Type B pancreatic cell (in vitro differentiated cells): ENCODE results near the gene DPPA5. TPM values are rescaled to one million over a fixed set of nuclear protein-coding genes. Genes with fewer than 3 reads are reported as not detected.

Experiments used
- DNase-seq: peaks from one replicate; pipeline ENCODE4 v3.0.0; 2021; ENCODE audit warnings: mixed read lengths; ENCODE audit not compliant: unreplicated experiment; ENCODE audit errors: extremely low spot score
- H3K27ac Mint-ChIP-seq: 2 replicates; pipeline ENCODE4 v1.8.0; 2021; ENCODE audit warnings: mild to moderate bottlenecking, mixed read lengths
- H3K27me3 Mint-ChIP-seq: 2 replicates; pipeline ENCODE4 v1.8.0; 2021; ENCODE audit warnings: mixed read lengths
- H3K36me3 Mint-ChIP-seq: 2 replicates; pipeline ENCODE4 v1.8.0; 2021; ENCODE audit warnings: mixed read lengths
- H3K4me1 Mint-ChIP-seq: one replicate; pipeline ENCODE4 v1.8.0; 2021; ENCODE audit warnings: mixed read lengths; ENCODE audit not compliant: unreplicated experiment
- H3K4me3 Mint-ChIP-seq: 2 replicates; pipeline ENCODE4 v1.8.0; 2021; ENCODE audit warnings: mild to moderate bottlenecking, mixed read lengths
- H3K9me3 Mint-ChIP-seq: 2 replicates; pipeline ENCODE4 v1.8.0; 2021; ENCODE audit warnings: mixed read lengths
- total RNA-seq: library from RNA; stranded (reverse); gene quantifications from 2 replicates; pipeline ENCODE4 v1.2.1, GENCODE V29; 2021; ENCODE audit warnings: low replicate concordance
- TF ChIP-seq, protein P1 (sequence below): fragments of 200-600 bp; sonication (generic); conservative IDR thresholded peaks from 2 replicates; pipeline ENCODE4 v1.5.0; 2021; ENCODE audit warnings: antibody characterized with exemption, mild to moderate bottlenecking

DPPA5 gene
- total RNA-seq, 1 donor from 2014 or later = not detected

DNA sequence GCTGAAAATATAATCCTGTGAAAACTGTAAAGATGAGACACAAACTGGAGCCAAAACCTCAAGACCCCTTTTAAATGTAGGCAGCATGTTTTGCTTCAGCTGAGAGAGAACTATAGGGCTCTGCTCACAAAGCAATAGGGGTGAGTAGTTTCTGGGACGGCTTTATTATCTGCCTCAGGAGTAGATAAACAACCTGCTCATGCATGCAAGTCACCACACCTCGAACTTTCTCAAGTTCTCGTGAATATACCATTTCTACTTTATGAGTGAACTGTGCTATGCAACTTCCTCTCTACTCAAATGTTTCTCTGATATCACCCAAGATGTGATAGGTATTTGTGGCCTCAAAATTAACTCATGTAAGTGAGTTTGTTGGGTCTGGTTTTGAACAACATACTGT lies 23.1 kb upstream of the DPPA5 start:
- no peak for DNase-seq
- Mint-ChIP-seq H3K4me1 (no peaks in the 10 kb centered on the region), H3K9me3 (no peaks in the 10 kb centered on the region), H3K4me3 (no peak overlapping the region), H3K27ac (no peak overlapping the region), H3K27me3 (no peaks in the 10 kb centered on the region), H3K36me3 (no peaks in the 10 kb centered on the region)
- TF ChIP-seq, protein P1, sequence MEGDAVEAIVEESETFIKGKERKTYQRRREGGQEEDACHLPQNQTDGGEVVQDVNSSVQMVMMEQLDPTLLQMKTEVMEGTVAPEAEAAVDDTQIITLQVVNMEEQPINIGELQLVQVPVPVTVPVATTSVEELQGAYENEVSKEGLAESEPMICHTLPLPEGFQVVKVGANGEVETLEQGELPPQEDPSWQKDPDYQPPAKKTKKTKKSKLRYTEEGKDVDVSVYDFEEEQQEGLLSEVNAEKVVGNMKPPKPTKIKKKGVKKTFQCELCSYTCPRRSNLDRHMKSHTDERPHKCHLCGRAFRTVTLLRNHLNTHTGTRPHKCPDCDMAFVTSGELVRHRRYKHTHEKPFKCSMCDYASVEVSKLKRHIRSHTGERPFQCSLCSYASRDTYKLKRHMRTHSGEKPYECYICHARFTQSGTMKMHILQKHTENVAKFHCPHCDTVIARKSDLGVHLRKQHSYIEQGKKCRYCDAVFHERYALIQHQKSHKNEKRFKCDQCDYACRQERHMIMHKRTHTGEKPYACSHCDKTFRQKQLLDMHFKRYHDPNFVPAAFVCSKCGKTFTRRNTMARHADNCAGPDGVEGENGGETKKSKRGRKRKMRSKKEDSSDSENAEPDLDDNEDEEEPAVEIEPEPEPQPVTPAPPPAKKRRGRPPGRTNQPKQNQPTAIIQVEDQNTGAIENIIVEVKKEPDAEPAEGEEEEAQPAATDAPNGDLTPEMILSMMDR = no peak

DNA sequence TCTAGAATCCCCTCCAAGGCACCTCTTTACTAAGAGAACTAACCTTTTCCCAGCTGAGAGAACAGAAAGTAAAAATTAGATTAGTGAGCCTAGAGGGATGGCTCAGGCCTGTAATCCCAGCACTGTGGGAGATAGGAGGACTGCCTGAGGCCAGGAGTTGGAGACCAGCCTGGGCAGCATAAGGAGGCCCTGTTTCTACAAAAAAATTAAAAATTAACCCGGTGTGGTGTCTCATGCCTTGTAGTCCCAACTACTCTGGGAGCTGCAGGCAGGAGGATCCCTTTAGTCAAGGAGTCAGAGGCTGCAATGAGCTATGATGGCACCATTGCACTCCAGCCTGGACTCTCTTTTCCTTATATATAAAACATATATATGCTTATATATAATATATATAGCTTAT lies 21.1 kb upstream of the DPPA5 start:
- Mint-ChIP-seq H3K27me3 (no peaks in the 10 kb centered on the region), H3K4me3 (no peak overlapping the region), H3K27ac (no peak overlapping the region), H3K36me3 (no peaks in the 10 kb centered on the region), H3K4me1 (no peaks in the 10 kb centered on the region), H3K9me3 (no peaks in the 10 kb centered on the region)
- DNase-seq = no peak
- TF ChIP-seq, protein P1 = no peak

DNA sequence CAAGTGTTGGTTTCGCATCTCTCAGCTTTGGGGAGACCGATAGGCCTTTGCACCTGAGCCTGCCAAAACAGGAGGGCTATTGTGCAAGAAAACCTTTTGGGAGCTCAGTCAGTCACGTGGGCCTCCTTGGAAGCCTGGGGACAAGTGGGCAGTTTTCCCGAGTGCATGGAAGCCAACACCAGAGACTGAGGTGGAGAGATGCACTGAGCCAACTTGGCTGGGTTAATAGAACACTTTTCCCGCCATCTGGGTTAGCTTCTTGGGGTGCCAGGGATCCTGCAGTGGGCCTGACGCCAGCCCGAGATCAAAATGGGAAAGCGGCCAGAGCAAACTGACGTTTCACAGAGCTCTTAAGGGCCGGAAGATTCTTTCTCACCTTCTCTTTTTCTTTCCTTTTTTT lies 18.4 kb upstream of the DPPA5 start:
- no peaks in the 10 kb centered on the region for H3K4me1 Mint-ChIP-seq
- no peaks in the 10 kb centered on the region for H3K27me3 Mint-ChIP-seq
- H3K36me3 Mint-ChIP-seq = no peaks in the 10 kb centered on the region
- DNase-seq = no peak
- no peaks in the 10 kb centered on the region for H3K9me3 Mint-ChIP-seq
- TF ChIP-seq, protein P1 = no peak
- H3K27ac Mint-ChIP-seq = no peak overlapping the region
- H3K4me3 Mint-ChIP-seq = no peak overlapping the region

DNA sequence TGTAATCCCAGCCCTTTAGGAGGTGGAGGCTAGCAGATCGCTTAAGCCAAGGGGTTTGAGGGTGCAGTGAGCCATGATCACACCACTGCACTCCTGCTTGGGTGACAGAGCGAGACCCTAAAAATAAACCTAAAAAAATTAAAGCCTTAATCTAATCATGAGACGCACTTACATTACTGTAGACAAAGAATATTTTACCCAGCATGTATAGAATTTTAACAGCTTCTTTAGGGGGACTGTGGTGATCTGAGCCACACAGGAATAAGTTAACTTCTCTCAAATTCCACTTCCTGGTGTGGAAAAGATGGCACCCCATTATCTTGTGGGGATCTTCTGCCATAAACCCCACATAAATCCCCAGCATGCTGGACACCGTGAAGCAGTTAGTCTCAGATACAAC lies 17.9 kb upstream of the DPPA5 start:
- Mint-ChIP-seq H3K27ac (no peak overlapping the region), H3K4me3 (no peak overlapping the region), H3K9me3 (no peaks in the 10 kb centered on the region), H3K4me1 (no peaks in the 10 kb centered on the region), H3K36me3 (no peaks in the 10 kb centered on the region), H3K27me3 (no peaks in the 10 kb centered on the region)
- TF ChIP-seq, protein P1 = no peak
- DNase-seq = no peak

DNA sequence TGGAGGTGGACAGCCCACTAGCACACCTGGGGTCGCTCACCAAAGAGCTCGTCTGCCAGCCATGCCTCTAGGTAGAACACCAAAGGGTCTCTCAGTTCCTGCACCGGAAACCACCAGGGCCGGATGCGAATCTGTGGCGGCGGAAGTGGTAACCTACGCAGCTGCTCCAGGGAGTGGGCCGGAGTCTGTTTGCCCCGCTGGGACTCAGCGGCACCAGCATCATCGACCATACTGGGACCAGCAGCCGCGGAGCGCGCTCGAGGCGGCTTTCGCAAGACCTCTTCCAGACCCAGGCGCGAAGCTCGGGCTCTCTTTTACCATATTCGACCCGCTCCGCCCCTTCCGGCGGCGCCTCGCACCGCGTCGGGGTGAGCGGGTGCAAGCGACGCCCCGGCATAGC lies 15.5 kb upstream of the DPPA5 start, which contains the start of gene OOEP:
Gene OOEP (minus strand): TSS at position 335 of the 400 bp plus-strand sequence. CDS start 105 bp downstream, at position 230.
- H3K4me1 Mint-ChIP-seq = no peaks in the 10 kb centered on the region
- no peaks in the 10 kb centered on the region for H3K9me3 Mint-ChIP-seq
- no peak for DNase-seq
- no peak within 1 kb of the TSS for H3K27ac Mint-ChIP-seq
- H3K4me3 Mint-ChIP-seq = no peak within 1 kb of the TSS
- H3K36me3 Mint-ChIP-seq = no peaks in the 10 kb centered on the region
- TF ChIP-seq, protein P1 = no peak
- no peaks in the 10 kb centered on the region for H3K27me3 Mint-ChIP-seq

DNA sequence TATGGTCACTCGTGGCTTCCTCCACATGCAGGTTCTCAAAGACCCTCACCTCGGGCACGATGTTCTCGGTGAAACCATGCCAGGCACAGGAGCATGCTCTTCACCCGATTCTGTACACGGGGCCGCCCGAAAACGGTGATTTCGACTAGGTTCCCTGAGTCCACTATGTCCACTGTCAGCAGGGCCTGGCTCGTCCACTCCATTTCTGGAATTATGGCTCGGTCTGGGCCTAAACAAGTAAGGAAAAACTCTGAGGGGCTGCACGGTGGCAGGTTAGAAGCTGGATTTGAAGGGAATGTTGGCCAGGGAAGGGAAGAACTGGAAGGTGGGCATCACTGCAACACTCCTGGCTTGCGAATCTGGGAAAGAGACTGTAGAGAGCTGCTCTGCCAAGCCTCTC lies 15.1 kb upstream of the DPPA5 start:
- TF ChIP-seq, protein P1 = no peak
- DNase-seq = no peak
- Mint-ChIP-seq H3K4me3 (no peak overlapping the region), H3K4me1 (no peaks in the 10 kb centered on the region), H3K9me3 (no peaks in the 10 kb centered on the region), H3K27me3 (no peaks in the 10 kb centered on the region), H3K27ac (no peak overlapping the region), H3K36me3 (no peaks in the 10 kb centered on the region)
